Bladder microvascular endothelial cell (primary cell): ENCODE data around the gene CSTF1. TPM values are rescaled to one million over a fixed set of nuclear protein-coding genes. Genes with fewer than 3 reads are reported as not detected.

Experiments used
- total RNA-seq: library from RNA; depleted of rRNA; stranded (reverse); fragments of >200 nt; gene quantifications from 2 replicates; pipeline ENCODE4 v1.2.3, GENCODE V29; 2014

Gene CSTF1
- 19.4 and 44.6 TPM in 2 replicates for total RNA-seq

GRCh38 chr20:56392132-56392880 is at the start of gene CSTF1, which contains the start of gene AURKA:
Gene CSTF1, plus strand, starts transcription at chr20:56392645. Its CDS starts 2,908 bp downstream, at chr20:56395553.
Gene AURKA, minus strand, starts transcription at chr20:56392215. Its CDS starts 4,018 bp downstream, at chr20:56388197.

GRCh38 chr20:56358600-56359211 is 33.7 kb upstream of the CSTF1 start, which contains the start of gene FAM210B:
Gene FAM210B, plus strand, starts transcription at chr20:56358974. Its CDS starts 32 bp downstream, at chr20:56359006.

GRCh38 chr20:56411759-56412472 is 19.5 kb downstream of the CSTF1 start, which contains the start of gene CASS4:
Gene CASS4, plus strand, starts transcription at chr20:56412260. Its CDS starts 199 bp downstream, at chr20:56412459.

Other genes with a start within 250 kb of the CSTF1 start
- gene MC3R, start 143.9 kb upstream of the CSTF1 start, total RNA-seq: not detected in 2 replicates
- 27.0 and 27.7 TPM in 2 replicates for gene FAM210B, start 33.7 kb upstream of the CSTF1 start, total RNA-seq
- 18.8 and 30.9 TPM in 2 replicates for gene AURKA, start 430 bp upstream of the CSTF1 start, total RNA-seq
- gene CASS4, start 19.6 kb downstream of the CSTF1 start, total RNA-seq: not detected in 2 replicates
- 70.7 and 94.8 TPM in 2 replicates for gene RTF2, start 76.0 kb downstream of the CSTF1 start, total RNA-seq
- not detected in 2 replicates for gene FAM209A, start 132.1 kb downstream of the CSTF1 start, total RNA-seq
- gene FAM209B, start 140.6 kb downstream of the CSTF1 start, total RNA-seq: not detected in 2 replicates
- under 0.01 TPM in 1 of 2 replicates, not detected in the other for gene TFAP2C, start 236.7 kb downstream of the CSTF1 start, total RNA-seq